Inferior parietal cortex (tissue), 1 donor: ENCODE measurements around the gene SNX7.

ENCODE experiments used
- DNase-seq: peaks from one replicate; pipeline ENCODE4 v3.0.0-alpha.2; 2016; ENCODE audit errors: extremely low spot score

SNX7 gene, protein sequence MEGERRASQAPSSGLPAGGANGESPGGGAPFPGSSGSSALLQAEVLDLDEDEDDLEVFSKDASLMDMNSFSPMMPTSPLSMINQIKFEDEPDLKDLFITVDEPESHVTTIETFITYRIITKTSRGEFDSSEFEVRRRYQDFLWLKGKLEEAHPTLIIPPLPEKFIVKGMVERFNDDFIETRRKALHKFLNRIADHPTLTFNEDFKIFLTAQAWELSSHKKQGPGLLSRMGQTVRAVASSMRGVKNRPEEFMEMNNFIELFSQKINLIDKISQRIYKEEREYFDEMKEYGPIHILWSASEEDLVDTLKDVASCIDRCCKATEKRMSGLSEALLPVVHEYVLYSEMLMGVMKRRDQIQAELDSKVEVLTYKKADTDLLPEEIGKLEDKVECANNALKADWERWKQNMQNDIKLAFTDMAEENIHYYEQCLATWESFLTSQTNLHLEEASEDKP

GRCh38 chr1:98661544-98662355, at the start of gene SNX7:
SNX7 (plus strand) TSS chr1:98661721; CDS start chr1:98661732, 11 bp downstream.
- DNase-seq: peak; percentile 66

DNA sequence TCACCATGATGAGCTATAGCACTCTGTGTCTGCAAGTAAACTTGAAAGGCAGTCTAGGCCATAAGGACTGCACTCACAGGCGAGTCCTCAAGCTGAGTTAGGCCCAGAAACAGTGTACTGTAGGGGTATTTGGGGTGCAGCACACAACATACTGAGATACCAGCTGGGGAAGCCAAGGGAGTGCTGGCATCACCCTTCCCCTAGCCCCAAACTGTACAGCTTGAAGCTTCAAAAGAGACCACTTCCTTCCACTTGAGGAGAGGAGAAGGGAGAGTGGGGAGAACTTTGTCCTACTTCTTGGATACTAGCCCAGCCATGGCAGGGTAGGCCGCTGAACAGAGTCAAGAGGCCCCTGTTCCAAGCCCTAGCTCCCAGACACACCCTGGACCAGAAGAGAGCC, 24.2 kb upstream of the SNX7 start:
- no peak for DNase-seq

GRCh38 chr1:98638185-98638584, 23.3 kb upstream of the SNX7 start:
- no peak for DNase-seq

- no peak for DNase-seq
Observed at GRCh38 chr1:98644510-98644909, 17.0 kb upstream of the SNX7 start.

DNA sequence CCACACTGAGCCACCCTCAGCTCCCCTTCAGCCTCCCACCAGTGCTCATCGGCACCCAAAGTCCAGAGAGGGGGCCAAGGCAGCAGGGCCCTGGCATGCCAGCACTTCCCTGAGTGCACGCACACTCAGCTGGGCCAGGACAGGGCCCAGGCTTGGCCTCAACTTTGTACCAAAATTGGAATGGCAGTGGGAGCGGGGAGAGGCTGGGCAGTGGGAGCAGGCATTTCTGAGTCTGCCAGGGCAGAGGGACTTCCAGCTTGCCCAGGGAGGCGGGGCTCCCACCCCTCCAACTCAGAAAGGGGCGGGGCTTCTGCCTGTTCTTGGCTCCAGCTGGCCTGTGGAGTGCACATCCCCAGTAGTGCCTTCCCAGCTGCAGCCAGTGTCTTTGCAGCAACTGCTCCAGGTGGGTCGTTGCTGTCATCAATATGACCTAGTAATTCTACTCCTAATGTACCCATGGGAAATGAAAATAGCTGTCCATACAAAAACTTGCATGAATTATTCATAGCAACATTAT, 10.3 kb upstream of the SNX7 start:
- no peak for DNase-seq

DNA sequence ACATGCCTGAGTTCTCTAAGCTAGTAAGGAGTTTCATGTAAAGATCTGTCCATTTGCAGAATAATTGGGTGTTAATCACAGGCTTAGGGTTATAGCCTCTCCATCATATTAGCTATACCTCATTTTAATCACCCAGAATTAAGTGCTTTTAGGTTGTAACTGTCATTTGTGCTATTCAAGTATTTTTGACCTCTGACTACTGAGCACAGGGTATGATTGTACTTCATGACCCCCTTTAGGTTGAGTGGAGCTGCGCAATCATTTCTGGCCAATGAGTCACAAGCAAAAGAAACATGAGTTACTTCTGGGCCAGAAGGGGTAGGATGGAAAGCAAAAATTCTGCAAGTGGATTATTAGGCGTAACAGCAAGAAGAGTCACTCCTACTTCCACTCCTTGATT, 8.4 kb upstream of the SNX7 start:
- DNase-seq: no peak

DNA sequence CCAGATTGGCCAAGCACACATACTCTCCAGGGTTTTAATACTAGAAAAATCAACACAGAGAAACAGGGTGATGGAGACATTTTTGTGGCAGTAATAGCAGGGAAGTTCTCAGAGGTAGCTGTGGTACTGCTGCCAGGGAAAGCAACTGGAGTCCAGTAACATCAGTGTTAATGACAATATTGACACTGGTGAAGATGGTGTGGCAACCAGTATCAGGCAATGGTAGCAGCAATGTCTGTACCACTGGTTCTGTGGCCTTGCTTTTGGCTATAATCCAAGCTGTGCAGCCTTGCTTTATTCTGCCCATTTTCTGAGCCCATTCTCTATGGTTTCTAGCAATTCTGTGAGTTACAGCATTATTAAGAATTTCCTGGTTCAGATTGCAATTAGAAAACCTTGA, 1.6 kb upstream of the SNX7 start:
- no peak for DNase-seq

DNA sequence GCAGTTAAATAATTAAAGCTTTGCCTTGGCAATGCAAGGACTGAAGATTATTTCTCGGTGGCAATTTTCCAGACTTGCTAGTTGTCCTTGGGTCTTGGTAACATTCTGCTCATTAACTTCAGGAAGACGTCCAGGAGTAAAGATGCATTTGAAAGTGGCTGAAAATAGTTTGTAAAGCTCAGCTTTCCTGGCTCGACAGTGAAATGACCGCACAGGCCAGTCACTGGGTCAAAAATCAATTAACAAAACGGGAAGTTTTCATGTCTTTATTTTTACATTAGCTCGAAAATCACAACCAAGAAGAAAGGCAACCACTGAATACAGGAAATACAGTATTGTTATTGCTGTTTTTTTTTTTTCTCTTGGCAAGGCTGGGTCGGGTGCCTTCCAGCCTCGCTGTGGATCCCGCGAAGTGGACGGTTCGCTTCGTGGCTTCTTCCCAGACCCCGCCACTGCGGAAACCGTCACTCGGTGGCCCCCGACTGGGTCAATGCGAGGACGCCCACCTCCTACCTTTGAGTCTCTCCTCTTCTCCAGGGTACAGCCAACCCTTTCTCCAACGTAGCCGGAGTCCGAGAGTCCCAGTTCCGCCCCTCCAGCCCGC, 479 bp upstream of the SNX7 start:
- DNase-seq: peak; percentile 47

DNA sequence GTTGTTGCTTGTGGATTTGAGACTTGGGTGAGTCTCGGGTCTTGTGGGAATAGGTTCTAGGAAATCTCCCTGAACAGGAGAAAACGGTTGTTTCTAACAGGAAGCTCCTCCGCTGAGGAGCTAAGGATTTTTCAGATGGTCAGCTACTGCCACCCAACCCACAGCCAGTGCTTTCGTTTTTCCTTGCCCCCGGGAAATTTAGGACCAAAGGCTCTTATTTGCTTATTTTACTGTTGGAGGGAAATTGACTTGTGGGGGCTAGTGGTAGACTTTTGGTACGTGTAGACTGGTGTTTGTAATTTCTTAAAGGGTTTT, 792 bp downstream of the SNX7 start:
- no peak for DNase-seq

- DNase-seq: no peak
Observed at GRCh38 chr1:98668733-98669132, 7.2 kb downstream of the SNX7 start.

GRCh38 chr1:98669355-98670296, 8.1 kb downstream of the SNX7 start:
- no peak for DNase-seq

DNA sequence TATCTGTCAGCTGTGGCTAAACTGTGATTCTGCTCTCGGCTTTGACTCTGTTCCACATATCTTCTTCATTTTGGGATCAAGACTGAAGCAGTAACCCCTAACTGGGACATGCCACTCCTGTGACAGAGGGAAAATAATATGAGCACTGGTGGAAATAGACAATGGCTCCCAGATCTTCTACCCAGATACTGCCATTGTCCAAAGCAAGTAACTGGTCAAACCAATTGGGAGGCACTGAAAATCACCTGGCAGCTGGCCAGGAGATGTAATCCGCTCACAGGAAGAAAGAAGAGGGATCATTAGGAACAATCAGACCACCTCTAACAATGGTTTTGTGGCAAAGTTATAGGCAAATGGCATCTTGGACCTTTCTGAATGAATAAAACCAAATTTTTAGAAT, 10.7 kb downstream of the SNX7 start:
- no peak for DNase-seq

DNA sequence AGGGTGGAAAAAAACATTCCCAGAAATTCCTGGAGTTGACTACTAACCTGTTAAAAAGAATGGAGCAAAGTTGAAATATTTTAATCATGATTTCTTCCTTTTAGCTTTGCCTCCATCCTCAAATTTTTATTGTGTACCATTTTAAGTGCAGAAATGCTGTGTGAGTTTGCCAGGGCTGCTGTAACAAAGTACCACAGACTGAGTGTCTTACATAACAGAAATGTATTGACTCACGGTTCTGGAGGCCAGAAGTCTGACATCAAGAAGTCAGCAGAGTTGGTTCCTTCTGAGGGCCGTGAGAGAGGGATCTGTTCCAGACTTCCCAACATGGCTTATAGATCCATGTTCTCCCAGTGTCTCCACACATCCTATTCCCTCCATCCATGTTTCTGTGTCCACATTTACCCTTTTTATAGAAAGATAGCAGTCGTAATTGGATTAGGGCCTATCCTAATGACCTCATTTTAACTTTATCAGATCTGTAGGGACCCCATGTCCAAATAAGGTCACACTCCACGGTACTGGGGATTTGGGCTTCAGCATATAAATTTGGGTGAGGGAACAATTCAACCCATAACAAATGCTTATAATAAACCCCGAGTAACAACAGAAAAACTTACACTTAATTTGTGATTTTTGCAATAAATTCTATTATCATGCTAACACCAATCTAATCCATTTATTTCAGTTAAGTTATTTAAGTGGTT, 12.7 kb downstream of the SNX7 start:
- no peak for DNase-seq

DNA sequence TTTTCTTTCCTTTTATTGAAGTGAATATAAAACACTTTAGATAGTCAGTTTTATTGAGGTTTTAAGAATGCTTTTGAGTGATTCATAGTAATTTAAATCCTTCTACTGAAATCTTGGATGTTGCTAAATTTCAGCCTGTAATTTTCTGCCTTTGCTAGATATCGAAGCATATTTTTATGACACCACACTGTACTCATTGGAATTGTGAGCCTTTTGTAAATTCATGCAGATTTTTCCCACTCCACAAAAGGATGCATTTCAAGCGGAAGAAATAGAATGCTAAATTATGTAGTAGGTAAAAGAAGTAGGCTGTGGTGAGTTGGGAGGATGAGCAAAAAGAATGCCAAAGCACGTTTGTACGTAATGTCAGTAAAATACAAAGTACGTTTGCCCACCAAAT, 13.8 kb downstream of the SNX7 start:
- no peak for DNase-seq

DNA sequence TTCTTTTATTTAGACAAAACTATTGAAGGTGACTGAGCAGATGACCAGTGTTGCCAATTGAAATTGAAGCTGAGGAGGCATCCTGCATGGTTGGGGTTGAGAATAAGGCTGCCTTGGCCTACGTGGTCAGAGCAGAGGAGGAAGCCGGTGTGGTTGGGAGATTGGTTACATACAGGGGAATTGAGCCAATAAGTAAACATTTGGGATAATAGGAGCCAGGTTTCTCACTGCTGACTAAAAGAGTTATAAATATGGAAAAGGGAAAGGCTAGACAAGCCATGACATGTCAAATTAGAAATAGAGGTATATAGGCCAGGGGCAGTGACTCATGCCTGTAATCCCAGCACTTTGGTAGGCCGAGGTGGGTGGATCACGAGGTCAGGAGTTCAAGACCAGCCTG, 15.8 kb downstream of the SNX7 start:
- no peak for DNase-seq

DNA sequence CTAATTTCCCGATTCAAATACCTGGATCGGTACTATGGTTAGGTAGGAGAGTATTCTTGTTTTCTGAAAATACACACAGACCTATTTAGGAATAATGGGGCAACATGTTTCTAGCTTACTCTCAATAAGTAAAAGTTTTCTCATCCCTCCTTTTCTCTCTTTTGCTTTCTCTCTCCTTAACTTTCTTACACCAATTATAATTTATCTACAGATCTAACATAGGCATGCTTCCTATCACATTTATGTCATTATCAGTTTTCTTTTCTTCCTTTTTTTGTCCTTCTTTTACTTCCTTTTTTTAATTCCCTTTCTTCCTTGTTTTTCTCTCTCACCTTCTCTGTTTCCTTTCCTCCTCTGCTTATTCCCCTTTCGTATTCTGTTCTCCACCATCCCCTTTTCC, 20.3 kb downstream of the SNX7 start:
- DNase-seq: no peak

GRCh38 chr1:98688110-98688739, 26.7 kb downstream of the SNX7 start:
- no peak for DNase-seq

GRCh38 chr1:98690576-98690975, 29.1 kb downstream of the SNX7 start:
- no peak for DNase-seq

DNA sequence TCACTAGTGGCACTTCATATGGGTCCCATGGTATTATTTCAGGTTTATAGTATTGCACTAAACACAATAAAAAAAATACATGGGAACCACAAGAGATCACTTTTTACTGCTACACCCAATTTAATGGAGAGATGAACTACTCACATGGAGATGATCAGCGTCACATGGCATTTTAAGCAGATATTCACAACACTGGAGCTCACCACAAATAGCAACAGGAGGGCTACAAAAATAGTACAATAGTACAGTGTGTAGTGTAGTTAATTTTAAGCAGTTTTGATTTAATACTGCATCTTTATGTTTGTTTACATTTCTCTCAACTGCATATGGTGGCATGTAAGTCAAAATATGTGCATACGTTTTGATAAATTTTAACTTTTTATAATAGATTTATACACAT, 31.0 kb downstream of the SNX7 start:
- DNase-seq: no peak

DNA sequence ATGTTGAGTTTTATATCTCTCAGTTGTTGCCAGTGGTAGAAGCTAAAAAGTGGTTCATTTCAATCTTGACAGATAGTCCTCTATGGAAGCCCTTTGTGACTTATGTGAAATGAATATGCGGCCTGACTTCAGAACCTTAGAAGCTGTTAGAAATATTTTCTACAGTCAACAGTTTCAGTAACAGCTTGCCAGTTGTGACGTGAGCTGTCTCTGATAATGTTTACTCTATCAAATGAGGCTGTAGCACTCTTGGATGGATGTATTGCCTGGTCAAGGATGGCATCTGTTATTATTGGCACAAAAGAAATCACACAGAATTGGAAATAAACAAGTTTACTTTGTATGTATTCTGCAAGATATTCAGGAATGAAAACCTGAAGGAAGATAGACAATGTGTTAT, 31.9 kb downstream of the SNX7 start:
- no peak for DNase-seq
